ENCODE measurements around the gene CH25H. TPM values are rescaled to one million over a fixed set of nuclear protein-coding genes. Genes with fewer than 3 reads are reported as not detected.
"Not testable (repeated sequence)": the region's sequence is repeated elsewhere in the genome, so short reads cannot be mapped to it uniquely, and the experiment has no call there.

CH25H gene
- total RNA-seq, 1 donor from 2014 or later = 1.00 TPM

GRCh38 chr10:89206402-89207180, 526 bp downstream of the CH25H start:
- intact Hi-C loops (cut with DNase I) = loop anchor here (5.0 kb wide), 2 partner anchors 94 to 134 kb away; no protein-coding TSS in a partner anchor
- DNase-seq (ENCODE audit: low spot score) = no peak

- DNase-seq (ENCODE audit: low spot score) = no peak
- intact Hi-C loops (cut with DNase I) = loop anchor here (5.0 kb wide), 2 partner anchors 92 to 132 kb away; no protein-coding TSS in a partner anchor
These were observed 2.4 kb downstream of the CH25H start for GRCh38 chr10:89204621-89205185.

GRCh38 chr10:89203237-89203636, 3.9 kb downstream of the CH25H start:
- DNase-seq (ENCODE audit: low spot score) = no peak
- intact Hi-C loops (cut with DNase I) = no loop called here

GRCh38 chr10:89202033-89202425, 5.1 kb downstream of the CH25H start:
- no peak for DNase-seq (ENCODE audit: low spot score)
- intact Hi-C loops (cut with DNase I) = no loop called here

- no peak for DNase-seq (ENCODE audit: low spot score)
- intact Hi-C loops (cut with DNase I) = no loop called here
These were observed 5.6 kb downstream of the CH25H start for GRCh38 chr10:89201345-89202032.

- no peak for DNase-seq (ENCODE audit: low spot score)
- intact Hi-C loops (cut with DNase I) = no loop called here
These were observed 9.6 kb downstream of the CH25H start for GRCh38 chr10:89197473-89197872.

GRCh38 chr10:89191301-89191700, 15.8 kb downstream of the CH25H start:
- DNase-seq (ENCODE audit: low spot score); intact Hi-C loops (cut with DNase I): not testable (repeated sequence)

- intact Hi-C loops (cut with DNase I) = no loop called here
- DNase-seq (ENCODE audit: low spot score) = no peak
These were observed 17.8 kb downstream of the CH25H start for GRCh38 chr10:89189211-89189734.

GRCh38 chr10:89185658-89186057, 21.5 kb downstream of the CH25H start:
- intact Hi-C loops (cut with DNase I) = no loop called here
- DNase-seq (ENCODE audit: low spot score) = no peak

GRCh38 chr10:89184638-89185037, 22.5 kb downstream of the CH25H start:
- no peak for DNase-seq (ENCODE audit: low spot score)
- intact Hi-C loops (cut with DNase I) = no loop called here

- intact Hi-C loops (cut with DNase I) = no loop called here
These were observed 23.5 kb downstream of the CH25H start for GRCh38 chr10:89183571-89183970.

GRCh38 chr10:89182894-89183293, 24.2 kb downstream of the CH25H start:
- intact Hi-C loops (cut with DNase I) = no loop called here

More at GRCh38 chr10:89183571-89183970, 23.5 kb downstream of the CH25H start:
- DNase-seq (ENCODE audit: low spot score) = no peak

GRCh38 chr10:89175816-89176215, 31.3 kb downstream of the CH25H start:
- intact Hi-C loops (cut with DNase I) = no loop called here
- no peak for DNase-seq (ENCODE audit: low spot score)

More at GRCh38 chr10:89182894-89183293, 24.2 kb downstream of the CH25H start:
- no peak for DNase-seq (ENCODE audit: low spot score)

- intact Hi-C loops (cut with DNase I) = no loop called here
- DNase-seq (ENCODE audit: low spot score) = no peak
These were observed 34.0 kb downstream of the CH25H start for GRCh38 chr10:89173075-89173474.

- intact Hi-C loops (cut with DNase I) = no loop called here
- no peak for DNase-seq (ENCODE audit: low spot score)
These were observed 35.1 kb downstream of the CH25H start for GRCh38 chr10:89171996-89172395.

GRCh38 chr10:89171263-89171872, 35.7 kb downstream of the CH25H start:
- intact Hi-C loops (cut with DNase I) = no loop called here
- DNase-seq (ENCODE audit: low spot score) = no peak

- DNase-seq (ENCODE audit: low spot score); intact Hi-C loops (cut with DNase I): not testable (repeated sequence)
These were observed 38.7 kb downstream of the CH25H start for GRCh38 chr10:89168354-89168900.

- intact Hi-C loops (cut with DNase I) = no loop called here
- DNase-seq (ENCODE audit: low spot score) = no peak
These were observed 39.2 kb downstream of the CH25H start for GRCh38 chr10:89167915-89168314.

GRCh38 chr10:89165923-89166322, 41.2 kb downstream of the CH25H start:
- intact Hi-C loops (cut with DNase I) = no loop called here
- DNase-seq (ENCODE audit: low spot score) = no peak

GRCh38 chr10:89164920-89165319, 42.2 kb downstream of the CH25H start:
- intact Hi-C loops (cut with DNase I) = no loop called here
- DNase-seq (ENCODE audit: low spot score) = no peak
